GM23338 (cell line): ENCODE data around the gene AARS2. TPM values are rescaled to one million over a fixed set of nuclear protein-coding genes. Genes with fewer than 3 reads are reported as not detected.

Experiments used
- ATAC-seq: fragments of 200-7000 bp; cut with Tn5 transposase; 3 replicates; pipeline ENCODE4 v1.9.1; 2020
- DNase-seq: peaks from one replicate; pipeline ENCODE4 v3.0.0-alpha.2; 2015; ENCODE audit warnings: low spot score
- H2AFZ ChIP-seq: fragments of 200-600 bp; sonication (generic); 2 replicates; pipeline ENCODE4 v1.8.0; 2016; ENCODE audit warnings: antibody characterized with exemption, mild to moderate bottlenecking, moderate library complexity
- H3F3A ChIP-seq: fragments of 200-600 bp; sonication (generic); replicated peaks from 2 replicates; pipeline ENCODE4 v1.8.0; 2017; ENCODE audit warnings: antibody characterized with exemption, mixed run types, low read depth
- H3K27ac ChIP-seq: fragments of 200-600 bp; sonication (generic); 2 replicates; pipeline ENCODE4 v1.6.1; 2016; ENCODE audit warnings: low read depth
- H3K27me3 ChIP-seq: fragments of 200-600 bp; sonication (generic); 2 replicates; pipeline ENCODE4 v1.8.0; 2016; ENCODE audit warnings: mild to moderate bottlenecking, mixed run types, moderate library complexity; ENCODE audit not compliant: insufficient read depth
- H3K36me3 ChIP-seq: fragments of 200-600 bp; sonication (generic); 2 replicates; pipeline ENCODE4 v1.8.0; 2016; ENCODE audit warnings: mild to moderate bottlenecking; ENCODE audit not compliant: insufficient read depth
- H3K4me1 ChIP-seq: fragments of 200-600 bp; sonication (generic); 2 replicates; pipeline ENCODE4 v1.8.0; 2016; ENCODE audit warnings: mild to moderate bottlenecking, moderate library complexity; ENCODE audit not compliant: insufficient read depth
- H3K4me2 ChIP-seq: fragments of 200-600 bp; sonication (generic); 2 replicates; pipeline ENCODE4 v1.7.1; 2017; ENCODE audit warnings: mixed run types
- H3K4me3 ChIP-seq: fragments of 200-600 bp; sonication (generic); 2 replicates; pipeline ENCODE4 v1.6.1; 2016; ENCODE audit warnings: mixed run types
- H3K79me2 ChIP-seq: fragments of 200-600 bp; sonication (generic); replicated peaks from 2 replicates; pipeline ENCODE4 v1.8.0; 2017; ENCODE audit warnings: mild to moderate bottlenecking; ENCODE audit not compliant: insufficient read depth
- H3K9me2 ChIP-seq: fragments of 200-600 bp; sonication (generic); 2 replicates; pipeline ENCODE4 v1.8.0; 2017; ENCODE audit not compliant: insufficient read depth
- H4K20me1 ChIP-seq: fragments of 200-600 bp; sonication (generic); replicated peaks from 2 replicates; pipeline ENCODE4 v1.8.0; 2017; ENCODE audit warnings: mild to moderate bottlenecking; ENCODE audit not compliant: insufficient read depth
- H3K27ac Mint-ChIP-seq: 2 replicates; pipeline ENCODE4 v1.8.0; 2020; ENCODE audit warnings: inconsistent platforms, mild to moderate bottlenecking, moderate library complexity, mixed read lengths
- H3K27me3 Mint-ChIP-seq: 3 replicates; pipeline ENCODE4 v1.8.0; 2022; ENCODE audit warnings: low read depth, mild to moderate bottlenecking, moderate library complexity, mixed read lengths, inconsistent platforms; ENCODE audit not compliant: insufficient read depth, poor library complexity
- H3K36me3 Mint-ChIP-seq: 3 replicates; pipeline ENCODE4 v1.8.0; 2021; ENCODE audit warnings: low read depth, mild to moderate bottlenecking, inconsistent platforms, moderate library complexity, mixed read lengths
- H3K4me1 Mint-ChIP-seq: 3 replicates; pipeline ENCODE4 v1.8.0; 2020; ENCODE audit warnings: mild to moderate bottlenecking, inconsistent platforms, mixed read lengths
- H3K4me3 Mint-ChIP-seq: 3 replicates; pipeline ENCODE4 v1.8.0; 2021; ENCODE audit warnings: moderate library complexity, mild to moderate bottlenecking, inconsistent platforms, mixed read lengths
- H3K9me3 Mint-ChIP-seq: 3 replicates; pipeline ENCODE4 v1.8.0; 2020; ENCODE audit warnings: moderate library complexity, mild to moderate bottlenecking, inconsistent platforms, mixed read lengths
- CREB1 ChIP-seq: fragments of 250-450 bp; sonication (Bioruptor Pico); IDR thresholded peaks from 2 replicates; pipeline ENCODE4 v1.5.0; 2020; ENCODE audit warnings: low read depth, mild to moderate bottlenecking, moderate library complexity
- EZH2phosphoT487 ChIP-seq: fragments of 200-600 bp; sonication (generic); IDR thresholded peaks from one replicate; pipeline ENCODE4 v1.8.1; 2018; ENCODE audit warnings: antibody characterized with exemption; ENCODE audit not compliant: unreplicated experiment
- NANOG ChIP-seq: IDR thresholded peaks from 2 replicates; pipeline ENCODE4 v1.6.1; 2016; ENCODE audit warnings: antibody characterized with exemption, borderline replicate concordance
- POLR2AphosphoS5 ChIP-seq: IDR thresholded peaks from 2 replicates; pipeline ENCODE4 v1.6.1; 2016; ENCODE audit warnings: antibody characterized with exemption, low read depth
- ZNF114 ChIP-seq: fragments of 250-450 bp; sonication (Bioruptor Pico); IDR thresholded peaks from 2 replicates; pipeline ENCODE4 v1.5.0; 2020; ENCODE audit warnings: mild to moderate bottlenecking, moderate library complexity
- polyA plus RNA-seq: library from polyadenylated mRNA; unstranded; fragments of >200 nt; fragmentation: Nextera tagmentation; extraction: Ambion mirVana; gene quantifications from 2 replicates; pipeline ENCODE4 v1.2.1, GENCODE V29; 2016
- total RNA-seq: library from RNA; depleted of rRNA; stranded (reverse); fragments of >200 nt; shearing (Covaris generic); gene quantifications from 2 replicates; pipeline ENCODE4 v1.2.3, GENCODE V29; 2014
- TF ChIP-seq, protein P1 (sequence below): fragments of 250-450 bp; sonication (Bioruptor Pico); IDR thresholded peaks from 2 replicates; pipeline ENCODE4 v1.5.0; 2020; ENCODE audit warnings: mild to moderate bottlenecking, moderate library complexity
- TF ChIP-seq, protein P2 (sequence below): IDR thresholded peaks from 2 replicates; pipeline ENCODE4 v1.6.1; 2016; ENCODE audit warnings: antibody characterized with exemption
- TF ChIP-seq, protein P3 (sequence below): IDR thresholded peaks from one replicate; pipeline ENCODE4 v1.6.1; 2018; ENCODE audit warnings: antibody characterized with exemption; ENCODE audit not compliant: unreplicated experiment

Gene AARS2
- total and polyA plus RNA-seq, 2 experiments from 2014 or later: 6.5 to 23.2 TPM

DNA sequence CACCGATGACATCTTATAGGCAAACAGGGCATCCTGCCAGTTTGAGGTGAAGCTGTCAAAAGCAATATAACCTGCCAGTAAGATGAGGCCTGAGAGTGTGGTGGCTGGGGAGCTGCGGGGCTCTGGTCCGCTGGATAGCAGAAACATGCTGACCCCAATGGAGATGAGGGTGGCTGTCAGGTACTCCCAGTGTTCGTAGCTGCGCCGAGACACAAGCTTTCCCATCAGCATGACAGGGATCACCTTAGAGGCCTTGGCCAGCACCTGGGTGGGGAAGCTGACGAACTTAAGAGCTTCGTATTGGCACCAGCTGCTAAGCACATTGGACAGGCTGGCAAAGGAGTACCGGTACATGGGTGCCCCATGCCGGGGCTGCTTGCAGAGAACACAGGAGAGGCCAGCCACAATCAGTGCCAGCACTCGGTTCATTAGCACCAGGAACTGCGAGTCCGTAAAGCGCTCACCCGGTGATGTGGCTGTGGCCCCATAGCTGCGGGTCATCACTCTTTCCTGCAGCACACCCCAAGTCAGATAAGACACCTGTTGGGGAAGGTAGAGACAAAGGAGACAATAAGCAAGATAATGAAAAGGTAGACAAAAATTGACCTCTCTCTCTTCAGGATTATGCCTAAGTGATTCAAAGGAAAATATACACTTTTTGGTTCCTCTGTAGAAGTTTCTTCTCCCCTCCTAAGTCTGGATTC, 57.9 kb downstream of the AARS2 start:
- peak overlapping the region; percentile 96 for H3K4me3 Mint-ChIP-seq
- H3K36me3 Mint-ChIP-seq: peaks cover 71% of the 10 kb centered on the region
- H3K36me3 ChIP-seq: peaks cover 41% of the 10 kb centered on the region
- H3K27ac ChIP-seq: peak overlapping the region; percentile 97; the same call in 1 of the 2 replicates
- H3K9me3 Mint-ChIP-seq: peaks cover 7% of the 10 kb centered on the region
- peak overlapping the region; percentile 94 for H3K4me3 ChIP-seq
- H3K4me1 Mint-ChIP-seq: peaks cover 54% of the 10 kb centered on the region
- H3K27me3 Mint-ChIP-seq: peaks cover 56% of the 10 kb centered on the region
- no peaks in the 10 kb centered on the region for H3K9me2 ChIP-seq
- ATAC-seq: peak; percentile 9
- H3K4me2 ChIP-seq: peak overlapping the region; percentile 97; the same call in 1 of the 2 replicates
- DNase-seq: peak; percentile 47
- H4K20me1 ChIP-seq: peaks cover 31% of the 10 kb centered on the region
- peaks cover 31% of the 10 kb centered on the region for H3K79me2 ChIP-seq
- peaks cover 62% of the 10 kb centered on the region for H3F3A ChIP-seq
- no peaks in the 10 kb centered on the region for H3K27me3 ChIP-seq
- no peak overlapping the region; the same call in 1 of the 2 replicates for H3K27ac Mint-ChIP-seq
- H3K4me1 ChIP-seq: peaks cover 8% of the 10 kb centered on the region; the same call in 1 of the 2 replicates
- H2AFZ ChIP-seq: no peak overlapping the region
- no peak for TF ChIP-seq ZNF114 (CRISPR knock-in tag)
- no peak for TF ChIP-seq EZH2phosphoT487
- TF ChIP-seq, protein P1, sequence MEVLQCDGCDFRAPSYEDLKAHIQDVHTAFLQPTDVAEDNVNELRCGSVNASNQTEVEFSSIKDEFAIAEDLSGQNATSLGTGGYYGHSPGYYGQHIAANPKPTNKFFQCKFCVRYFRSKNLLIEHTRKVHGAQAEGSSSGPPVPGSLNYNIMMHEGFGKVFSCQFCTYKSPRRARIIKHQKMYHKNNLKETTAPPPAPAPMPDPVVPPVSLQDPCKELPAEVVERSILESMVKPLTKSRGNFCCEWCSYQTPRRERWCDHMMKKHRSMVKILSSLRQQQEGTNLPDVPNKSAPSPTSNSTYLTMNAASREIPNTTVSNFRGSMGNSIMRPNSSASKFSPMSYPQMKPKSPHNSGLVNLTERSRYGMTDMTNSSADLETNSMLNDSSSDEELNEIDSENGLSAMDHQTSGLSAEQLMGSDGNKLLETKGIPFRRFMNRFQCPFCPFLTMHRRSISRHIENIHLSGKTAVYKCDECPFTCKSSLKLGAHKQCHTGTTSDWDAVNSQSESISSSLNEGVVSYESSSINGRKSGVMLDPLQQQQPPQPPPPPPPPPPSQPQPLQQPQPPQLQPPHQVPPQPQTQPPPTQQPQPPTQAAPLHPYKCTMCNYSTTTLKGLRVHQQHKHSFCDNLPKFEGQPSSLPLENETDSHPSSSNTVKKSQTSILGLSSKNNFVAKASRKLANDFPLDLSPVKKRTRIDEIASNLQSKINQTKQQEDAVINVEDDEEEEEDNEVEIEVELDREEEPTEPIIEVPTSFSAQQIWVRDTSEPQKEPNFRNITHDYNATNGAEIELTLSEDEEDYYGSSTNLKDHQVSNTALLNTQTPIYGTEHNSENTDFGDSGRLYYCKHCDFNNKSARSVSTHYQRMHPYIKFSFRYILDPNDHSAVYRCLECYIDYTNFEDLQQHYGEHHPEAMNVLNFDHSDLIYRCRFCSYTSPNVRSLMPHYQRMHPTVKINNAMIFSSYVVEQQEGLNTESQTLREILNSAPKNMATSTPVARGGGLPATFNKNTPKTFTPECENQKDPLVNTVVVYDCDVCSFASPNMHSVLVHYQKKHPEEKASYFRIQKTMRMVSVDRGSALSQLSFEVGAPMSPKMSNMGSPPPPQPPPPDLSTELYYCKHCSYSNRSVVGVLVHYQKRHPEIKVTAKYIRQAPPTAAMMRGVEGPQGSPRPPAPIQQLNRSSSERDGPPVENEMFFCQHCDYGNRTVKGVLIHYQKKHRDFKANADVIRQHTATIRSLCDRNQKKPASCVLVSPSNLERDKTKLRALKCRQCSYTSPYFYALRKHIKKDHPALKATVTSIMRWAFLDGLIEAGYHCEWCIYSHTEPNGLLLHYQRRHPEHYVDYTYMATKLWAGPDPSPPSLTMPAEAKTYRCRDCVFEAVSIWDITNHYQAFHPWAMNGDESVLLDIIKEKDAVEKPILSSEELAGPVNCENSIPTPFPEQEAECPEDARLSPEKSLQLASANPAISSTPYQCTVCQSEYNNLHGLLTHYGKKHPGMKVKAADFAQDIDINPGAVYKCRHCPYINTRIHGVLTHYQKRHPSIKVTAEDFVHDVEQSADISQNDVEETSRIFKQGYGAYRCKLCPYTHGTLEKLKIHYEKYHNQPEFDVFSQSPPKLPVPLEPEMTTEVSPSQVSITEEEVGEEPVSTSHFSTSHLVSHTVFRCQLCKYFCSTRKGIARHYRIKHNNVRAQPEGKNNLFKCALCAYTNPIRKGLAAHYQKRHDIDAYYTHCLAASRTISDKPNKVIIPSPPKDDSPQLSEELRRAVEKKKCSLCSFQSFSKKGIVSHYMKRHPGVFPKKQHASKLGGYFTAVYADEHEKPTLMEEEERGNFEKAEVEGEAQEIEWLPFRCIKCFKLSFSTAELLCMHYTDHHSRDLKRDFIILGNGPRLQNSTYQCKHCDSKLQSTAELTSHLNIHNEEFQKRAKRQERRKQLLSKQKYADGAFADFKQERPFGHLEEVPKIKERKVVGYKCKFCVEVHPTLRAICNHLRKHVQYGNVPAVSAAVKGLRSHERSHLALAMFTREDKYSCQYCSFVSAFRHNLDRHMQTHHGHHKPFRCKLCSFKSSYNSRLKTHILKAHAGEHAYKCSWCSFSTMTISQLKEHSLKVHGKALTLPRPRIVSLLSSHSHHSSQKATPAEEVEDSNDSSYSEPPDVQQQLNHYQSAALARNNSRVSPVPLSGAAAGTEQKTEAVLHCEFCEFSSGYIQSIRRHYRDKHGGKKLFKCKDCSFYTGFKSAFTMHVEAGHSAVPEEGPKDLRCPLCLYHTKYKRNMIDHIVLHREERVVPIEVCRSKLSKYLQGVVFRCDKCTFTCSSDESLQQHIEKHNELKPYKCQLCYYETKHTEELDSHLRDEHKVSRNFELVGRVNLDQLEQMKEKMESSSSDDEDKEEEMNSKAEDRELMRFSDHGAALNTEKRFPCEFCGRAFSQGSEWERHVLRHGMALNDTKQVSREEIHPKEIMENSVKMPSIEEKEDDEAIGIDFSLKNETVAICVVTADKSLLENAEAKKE (CRISPR knock-in tag): no peak
- TF ChIP-seq, protein P2, sequence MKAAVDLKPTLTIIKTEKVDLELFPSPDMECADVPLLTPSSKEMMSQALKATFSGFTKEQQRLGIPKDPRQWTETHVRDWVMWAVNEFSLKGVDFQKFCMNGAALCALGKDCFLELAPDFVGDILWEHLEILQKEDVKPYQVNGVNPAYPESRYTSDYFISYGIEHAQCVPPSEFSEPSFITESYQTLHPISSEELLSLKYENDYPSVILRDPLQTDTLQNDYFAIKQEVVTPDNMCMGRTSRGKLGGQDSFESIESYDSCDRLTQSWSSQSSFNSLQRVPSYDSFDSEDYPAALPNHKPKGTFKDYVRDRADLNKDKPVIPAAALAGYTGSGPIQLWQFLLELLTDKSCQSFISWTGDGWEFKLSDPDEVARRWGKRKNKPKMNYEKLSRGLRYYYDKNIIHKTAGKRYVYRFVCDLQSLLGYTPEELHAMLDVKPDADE: no peak
- no peak; the same call in 1 of the 2 replicates for TF ChIP-seq POLR2AphosphoS5
- TF ChIP-seq CREB1 (CRISPR knock-in tag): no peak
- TF ChIP-seq NANOG: no peak
- TF ChIP-seq, protein P3, sequence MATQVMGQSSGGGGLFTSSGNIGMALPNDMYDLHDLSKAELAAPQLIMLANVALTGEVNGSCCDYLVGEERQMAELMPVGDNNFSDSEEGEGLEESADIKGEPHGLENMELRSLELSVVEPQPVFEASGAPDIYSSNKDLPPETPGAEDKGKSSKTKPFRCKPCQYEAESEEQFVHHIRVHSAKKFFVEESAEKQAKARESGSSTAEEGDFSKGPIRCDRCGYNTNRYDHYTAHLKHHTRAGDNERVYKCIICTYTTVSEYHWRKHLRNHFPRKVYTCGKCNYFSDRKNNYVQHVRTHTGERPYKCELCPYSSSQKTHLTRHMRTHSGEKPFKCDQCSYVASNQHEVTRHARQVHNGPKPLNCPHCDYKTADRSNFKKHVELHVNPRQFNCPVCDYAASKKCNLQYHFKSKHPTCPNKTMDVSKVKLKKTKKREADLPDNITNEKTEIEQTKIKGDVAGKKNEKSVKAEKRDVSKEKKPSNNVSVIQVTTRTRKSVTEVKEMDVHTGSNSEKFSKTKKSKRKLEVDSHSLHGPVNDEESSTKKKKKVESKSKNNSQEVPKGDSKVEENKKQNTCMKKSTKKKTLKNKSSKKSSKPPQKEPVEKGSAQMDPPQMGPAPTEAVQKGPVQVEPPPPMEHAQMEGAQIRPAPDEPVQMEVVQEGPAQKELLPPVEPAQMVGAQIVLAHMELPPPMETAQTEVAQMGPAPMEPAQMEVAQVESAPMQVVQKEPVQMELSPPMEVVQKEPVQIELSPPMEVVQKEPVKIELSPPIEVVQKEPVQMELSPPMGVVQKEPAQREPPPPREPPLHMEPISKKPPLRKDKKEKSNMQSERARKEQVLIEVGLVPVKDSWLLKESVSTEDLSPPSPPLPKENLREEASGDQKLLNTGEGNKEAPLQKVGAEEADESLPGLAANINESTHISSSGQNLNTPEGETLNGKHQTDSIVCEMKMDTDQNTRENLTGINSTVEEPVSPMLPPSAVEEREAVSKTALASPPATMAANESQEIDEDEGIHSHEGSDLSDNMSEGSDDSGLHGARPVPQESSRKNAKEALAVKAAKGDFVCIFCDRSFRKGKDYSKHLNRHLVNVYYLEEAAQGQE: no peak
